Measurements from ENCODE around the gene CMPK2. TPM values are rescaled to one million over a fixed set of nuclear protein-coding genes. Genes with fewer than 3 reads are reported as not detected.

Gene CMPK2
- total RNA-seq, 4 donors from 2014 or later: 3.1 to 7.8 (median 5.4) TPM

GRCh38 chr2:6820236-6820635, 45.5 kb downstream of the CMPK2 start:
- WGBS, 2 donors (ENCODE audit: low coverage in 1 of 2): 76 to 86% methylated on average over 5 of the region's 5 CpGs
- no peak for ATAC-seq
- H3K27ac ChIP-seq: no peak overlapping the region

DNA sequence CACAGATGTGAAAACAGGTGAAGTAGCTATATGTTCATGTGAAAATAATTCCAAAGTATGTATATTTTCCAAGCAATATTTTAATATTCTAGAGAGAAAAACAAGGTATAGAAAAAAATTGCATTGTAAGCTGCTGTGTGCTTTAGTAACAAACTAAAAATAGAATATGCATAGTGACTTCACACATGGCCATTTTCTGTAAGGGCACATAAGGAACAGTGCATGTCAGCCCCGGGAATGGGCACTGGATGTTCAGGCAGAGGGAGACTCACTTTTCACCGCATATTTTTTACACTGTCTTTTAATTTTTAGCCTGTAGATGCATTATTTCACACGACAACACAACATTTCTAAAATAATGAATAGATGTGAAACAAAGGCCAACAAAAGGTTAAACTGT, 46.0 kb downstream of the CMPK2 start:
- Histone ChIP-seq H3K9me3 (no peaks in the 10 kb centered on the region), H3K4me3 (no peak overlapping the region), H3K27ac (no peak overlapping the region), H3K27me3 (peaks cover 11% of the 10 kb centered on the region), H3K4me1 (no peaks in the 10 kb centered on the region), H3K36me3 (no peaks in the 10 kb centered on the region)
- 76 to 90% methylated on average over 3 of the region's 3 CpGs for WGBS, 2 donors (ENCODE audit: low coverage in 1 of 2)
- TF ChIP-seq POLR2AphosphoS5 (IDR thresholded peaks at IDR 0.05): no peak
- no peak for TF ChIP-seq EP300 (IDR thresholded peaks at IDR 0.05)
- no peak for TF ChIP-seq POLR2A (IDR thresholded peaks at IDR 0.05)
- TF ChIP-seq CTCF (IDR thresholded peaks at IDR 0.05): no peak
- no peak for ATAC-seq

More at GRCh38 chr2:6820236-6820635, 45.5 kb downstream of the CMPK2 start:
- Histone ChIP-seq H3K9me3 (no peaks in the 10 kb centered on the region), H3K27me3 (peaks cover 11% of the 10 kb centered on the region), H3K4me1 (no peaks in the 10 kb centered on the region), H3K4me3 (no peak overlapping the region), H3K36me3 (no peaks in the 10 kb centered on the region)
- TF ChIP-seq EP300 (IDR thresholded peaks at IDR 0.05): no peak
- no peak for TF ChIP-seq POLR2AphosphoS5 (IDR thresholded peaks at IDR 0.05)
- no peak for TF ChIP-seq CTCF (IDR thresholded peaks at IDR 0.05)
- TF ChIP-seq POLR2A (IDR thresholded peaks at IDR 0.05): no peak

DNA sequence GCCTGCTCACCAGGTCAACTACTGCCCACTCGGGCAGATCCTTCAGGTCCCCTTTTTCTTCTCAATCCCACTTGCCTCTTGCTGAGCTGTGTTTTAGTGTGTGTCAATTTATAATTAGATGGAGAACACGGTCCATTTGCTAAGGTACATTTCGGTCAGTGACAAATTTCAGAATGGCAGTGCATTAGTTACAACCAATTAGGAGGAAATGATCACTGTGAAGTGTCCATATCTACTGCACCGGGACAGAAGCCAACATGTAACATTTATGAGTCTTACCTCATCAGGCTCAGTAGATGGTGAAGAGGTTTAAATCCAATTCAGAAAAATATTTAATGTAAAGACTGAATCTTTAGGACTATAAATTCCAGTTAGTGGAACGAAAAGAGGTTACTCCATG, 47.7 kb downstream of the CMPK2 start:
- H3K27ac ChIP-seq: no peak overlapping the region
- H3K9me3 ChIP-seq: no peaks in the 10 kb centered on the region
- H3K36me3 ChIP-seq: no peaks in the 10 kb centered on the region
- no peak for ATAC-seq
- H3K4me1 ChIP-seq: no peaks in the 10 kb centered on the region
- H3K4me3 ChIP-seq: no peak overlapping the region
- peaks cover 14% of the 10 kb centered on the region for H3K27me3 ChIP-seq
- WGBS, 2 donors (ENCODE audit: low coverage in 1 of 2): 67 to 72% methylated on average over 1 to 5 of the region's 5 CpGs
- TF ChIP-seq EP300 (IDR thresholded peaks at IDR 0.05): no peak

GRCh38 chr2:6814869-6815268, 50.8 kb downstream of the CMPK2 start:
- ATAC-seq: no peak

GRCh38 chr2:6814312-6814711, 51.4 kb downstream of the CMPK2 start:
- no peak overlapping the region for H3K27ac ChIP-seq
- no peak overlapping the region for H3K4me3 ChIP-seq
- H3K36me3 ChIP-seq: no peaks in the 10 kb centered on the region
- no peaks in the 10 kb centered on the region for H3K4me1 ChIP-seq
- H3K27me3 ChIP-seq: peaks cover 31% of the 10 kb centered on the region
- ATAC-seq: no peak
- WGBS, 2 donors (ENCODE audit: low coverage in 1 of 2): 40 to 78% methylated on average over 1 to 10 of the region's 10 CpGs
- H3K9me3 ChIP-seq: no peaks in the 10 kb centered on the region
- TF ChIP-seq CTCF (IDR thresholded peaks at IDR 0.05) (no peak), EP300 (IDR thresholded peaks at IDR 0.05) (no peak), POLR2AphosphoS5 (IDR thresholded peaks at IDR 0.05) (no peak), POLR2A (IDR thresholded peaks at IDR 0.05) (no peak)

More at GRCh38 chr2:6814869-6815268, 50.8 kb downstream of the CMPK2 start:
- TF ChIP-seq POLR2A (IDR thresholded peaks at IDR 0.05): no peak
- Histone ChIP-seq H3K27ac (no peak overlapping the region), H3K36me3 (no peaks in the 10 kb centered on the region), H3K27me3 (peaks cover 28% of the 10 kb centered on the region), H3K4me1 (no peaks in the 10 kb centered on the region), H3K4me3 (no peak overlapping the region), H3K9me3 (no peaks in the 10 kb centered on the region)
- WGBS, 2 donors (ENCODE audit: low coverage in 1 of 2): 66 to 94% methylated on average over 3 to 5 of the region's 5 CpGs

- WGBS, 2 donors (ENCODE audit: low coverage in 1 of 2): 84 to 93% methylated on average over 2 of the region's 2 CpGs
- ATAC-seq: no peak
- no peaks in the 10 kb centered on the region for H3K4me1 ChIP-seq
- H3K4me3 ChIP-seq: no peak overlapping the region
- H3K27me3 ChIP-seq: peaks cover 35% of the 10 kb centered on the region
- no peaks in the 10 kb centered on the region for H3K9me3 ChIP-seq
- H3K27ac ChIP-seq: no peak overlapping the region
- H3K36me3 ChIP-seq: no peaks in the 10 kb centered on the region
- TF ChIP-seq POLR2A (IDR thresholded peaks at IDR 0.05): no peak
- TF ChIP-seq CTCF (IDR thresholded peaks at IDR 0.05): no peak
- TF ChIP-seq POLR2AphosphoS5 (IDR thresholded peaks at IDR 0.05): no peak
- TF ChIP-seq EP300 (IDR thresholded peaks at IDR 0.05): no peak
Measured at GRCh38 chr2:6813573-6813972, 52.1 kb downstream of the CMPK2 start.

Measured in gastroesophageal sphincter (tissue), 4 donors.